Thymus (tissue), 11 donors: Measurements from ENCODE around the gene XXYLT1. TPM values are rescaled to one million over a fixed set of nuclear protein-coding genes. Genes with fewer than 3 reads are reported as not detected.
"Not testable (repeated sequence)": the region's sequence is repeated elsewhere in the genome, so short reads cannot be mapped to it uniquely, and the experiment has no call there.

Source experiments
- DNase-seq, 9 donors: peaks; one replicate each; pipeline ENCODE4 v3.0.0-alpha.2; 2013; ENCODE audit warnings: low spot score in 9 of 9, low read depth in 6 of 9, missing footprints in 1 of 9
- H3K27ac ChIP-seq, 2 donors: one replicate each; pipeline ENCODE4 v1.5.1; 2013; ENCODE audit warnings: control low read depth in 1 of 2, low read depth in 1 of 2, low read length in 1 of 2, mild to moderate bottlenecking in 1 of 2, moderate library complexity in 1 of 2
- H3K27me3 ChIP-seq, 2 donors: one replicate each; pipeline ENCODE4 v1.5.1; 2013; ENCODE audit warnings: low read length in 1 of 2; ENCODE audit not compliant: control insufficient read depth in 2 of 2, insufficient read depth in 1 of 2
- H3K36me3 ChIP-seq, 2 donors: one replicate each; pipeline ENCODE4 v1.5.1; 2013; ENCODE audit warnings: low read length in 1 of 2, mild to moderate bottlenecking in 1 of 2, moderate library complexity in 1 of 2; ENCODE audit not compliant: control insufficient read depth in 2 of 2, insufficient read depth in 2 of 2
- H3K4me1 ChIP-seq, 2 donors: one replicate each; pipeline ENCODE4 v1.5.1; 2013; ENCODE audit warnings: low read length in 2 of 2; ENCODE audit not compliant: control insufficient read depth in 2 of 2, insufficient read depth in 2 of 2
- H3K4me3 ChIP-seq, 2 donors: one replicate each; pipeline ENCODE4 v1.5.1; 2013; ENCODE audit warnings: low read length in 2 of 2, control low read depth in 1 of 2, mild to moderate bottlenecking in 1 of 2
- H3K9me3 ChIP-seq, 2 donors: one replicate each; pipeline ENCODE4 v1.5.1; 2013; ENCODE audit warnings: low read length in 1 of 2, mild to moderate bottlenecking in 1 of 2; ENCODE audit not compliant: control insufficient read depth in 2 of 2, insufficient read depth in 1 of 2
- whole genome bisulfite sequencing: extraction: QIAGEN DNeasy Blood & Tissue Kit; methylation state at CpG from one replicate; pipeline ENCODE4 v1.1.7; 2013; 5-methylcytosine and 5-hydroxymethylcytosine counted together
- polyA plus RNA-seq: library from polyadenylated mRNA; stranded (reverse); fragments of 200-250 nt; gene quantifications from one replicate; pipeline ENCODE4 v1.2.3, GENCODE V29; 2013
- total RNA-seq: library from RNA; stranded (reverse); fragments of 120-200 nt; gene quantifications from one replicate; pipeline ENCODE4 v1.2.4, GENCODE V29; 2013
- donor health status: healthy.

The XXYLT1 gene
- total and polyA plus RNA-seq, 2 donors, result 5.8 to 12.3 TPM

DNA sequence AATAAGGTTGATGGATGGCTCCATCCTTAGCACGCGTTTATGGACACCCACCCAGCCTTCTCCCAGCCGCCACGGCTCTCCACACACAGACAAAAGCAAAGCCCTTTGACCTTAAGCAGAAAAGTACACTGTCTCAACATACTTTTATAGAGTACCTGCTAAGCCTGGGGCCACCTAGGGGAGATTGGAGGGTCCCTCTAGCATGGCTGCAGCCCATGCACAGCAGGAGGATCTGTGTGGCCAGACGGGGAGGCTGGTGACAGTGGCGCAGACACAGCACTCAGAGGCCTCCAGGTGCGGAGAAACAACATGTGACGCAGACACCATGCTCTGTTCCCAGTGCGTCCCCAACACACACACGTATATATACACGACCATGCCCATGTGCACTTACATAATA is 174.9 kb downstream of the XXYLT1 start:
- 96% methylated on average over 11 of the region's 11 CpGs for WGBS
- no peak for DNase-seq

DNA sequence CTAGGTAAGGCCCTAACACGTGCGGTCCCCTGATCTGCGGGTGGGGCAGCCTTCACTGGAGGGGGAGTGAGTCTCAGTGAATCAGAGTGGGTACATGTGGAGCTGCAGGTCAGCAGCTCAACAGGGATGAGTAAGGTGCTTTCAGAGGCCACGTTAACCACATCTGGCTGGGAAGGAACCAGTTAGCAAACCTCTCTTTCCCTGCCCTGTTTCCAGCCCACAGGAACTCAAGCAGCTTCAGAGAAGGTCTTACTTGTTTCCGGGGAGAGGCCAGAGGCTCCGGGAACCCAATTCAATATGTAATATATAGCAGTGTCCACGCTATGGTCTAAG is 175.3 kb downstream of the XXYLT1 start:
- H3K27me3 ChIP-seq, result no peaks in the 10 kb centered on the region
- peaks cover 10 to 45% of the 10 kb centered on the region in 2 donors for H3K4me1 ChIP-seq
- H3K27ac ChIP-seq, result peak overlapping the region in 1 of 2 donors; percentile 30
- H3K36me3 ChIP-seq, result no peaks in the 10 kb centered on the region
- no peak overlapping the region for H3K4me3 ChIP-seq
- DNase-seq, result no peak
- peaks cover 1 to 5% of the 10 kb centered on the region in 2 donors for H3K9me3 ChIP-seq
- WGBS, result 75% methylated on average over 7 of the region's 7 CpGs

More for the DNA sequence above, 174.9 kb downstream of the XXYLT1 start:
- Histone ChIP-seq H3K27ac (peak overlapping the region in 1 of 2 donors; percentile 30), H3K4me1 (peaks cover 10 to 48% of the 10 kb centered on the region in 2 donors), H3K4me3 (no peak overlapping the region), H3K9me3 (peaks cover 1 to 5% of the 10 kb centered on the region in 2 donors), H3K27me3 (no peaks in the 10 kb centered on the region), H3K36me3 (no peaks in the 10 kb centered on the region)

DNA sequence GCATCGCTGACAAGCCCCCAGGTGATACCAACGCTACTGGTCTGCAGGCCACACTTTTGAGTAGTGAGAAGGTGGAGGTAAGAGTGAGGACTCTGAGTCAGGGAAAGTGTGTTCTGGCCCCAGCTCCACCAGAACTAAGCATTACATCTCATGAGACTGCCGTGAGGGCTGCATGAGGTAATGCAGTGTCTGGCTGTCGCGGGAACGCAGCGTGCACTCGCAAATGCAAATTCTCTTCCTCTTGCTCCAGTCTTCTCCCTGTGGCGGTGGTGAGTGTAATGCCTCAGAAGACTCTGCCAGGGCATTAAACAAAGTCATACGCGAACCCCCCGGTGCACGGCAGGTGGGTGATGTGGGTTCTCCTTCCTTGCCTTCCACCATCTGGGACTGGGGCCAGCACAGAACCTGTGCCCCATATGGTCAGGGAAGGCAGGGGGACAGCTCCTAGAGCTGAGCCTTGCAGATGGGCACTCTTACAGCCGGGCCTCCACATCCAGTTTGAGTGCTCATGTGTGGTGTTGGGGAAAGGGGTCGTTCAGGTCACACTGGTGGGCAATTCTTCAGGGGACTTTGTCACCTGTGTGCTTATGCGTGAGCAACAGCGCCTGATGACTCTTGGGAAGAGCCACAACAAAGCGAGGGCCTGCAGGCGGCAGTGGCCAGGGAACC is 175.8 kb downstream of the XXYLT1 start:
- peak overlapping the region in 1 of 2 donors; percentile 61 for H3K27ac ChIP-seq
- 84% methylated on average over 19 of the region's 19 CpGs for WGBS
- H3K36me3 ChIP-seq, result no peaks in the 10 kb centered on the region
- H3K4me1 ChIP-seq, result peaks cover 10 to 45% of the 10 kb centered on the region in 2 donors
- no peaks in the 10 kb centered on the region for H3K27me3 ChIP-seq
- DNase-seq, result peak in 1 of 9 donors; percentile 75
- peaks cover 1 to 5% of the 10 kb centered on the region in 2 donors for H3K9me3 ChIP-seq
- no peak overlapping the region for H3K4me3 ChIP-seq

DNA sequence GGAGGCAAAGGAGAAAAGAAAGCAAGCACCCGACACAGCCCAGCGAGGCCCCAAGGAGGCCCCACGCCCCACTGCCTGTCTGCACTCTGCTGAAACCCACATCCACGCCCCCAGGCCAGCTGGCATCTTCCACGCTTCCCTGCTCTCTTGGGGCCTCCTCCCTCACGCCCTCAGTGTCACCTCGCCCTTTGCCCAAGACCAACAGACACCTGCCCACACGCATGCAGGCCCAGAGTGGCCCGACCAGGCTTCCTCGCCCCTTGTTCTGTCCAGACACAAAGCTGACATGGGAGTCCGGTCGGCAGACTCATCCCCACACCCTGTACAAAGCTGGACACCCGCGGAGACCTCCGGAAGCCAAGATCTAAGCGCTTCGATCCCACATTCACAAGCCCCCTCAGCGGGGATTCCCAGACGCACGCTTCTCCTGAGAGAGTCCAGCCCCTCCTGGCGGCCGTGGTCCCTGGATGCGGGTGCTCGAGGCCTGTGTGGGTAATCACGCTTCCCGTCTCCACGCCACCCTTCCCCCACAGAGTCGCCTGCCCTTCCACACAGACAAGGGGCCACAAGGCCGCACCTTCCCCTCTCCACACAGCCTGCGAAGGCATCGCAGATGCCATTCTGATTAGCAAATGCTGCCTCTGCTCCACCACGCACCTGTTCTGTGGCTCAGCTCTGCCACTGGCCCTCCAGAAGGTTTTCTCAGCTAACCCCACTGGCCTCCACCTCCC is 176.6 kb downstream of the XXYLT1 start:
- H3K27ac ChIP-seq, result peak overlapping the region in 1 of 2 donors; percentile 61
- peaks cover 1 to 5% of the 10 kb centered on the region in 2 donors for H3K9me3 ChIP-seq
- 67% methylated on average over 32 of the region's 32 CpGs for WGBS
- no peaks in the 10 kb centered on the region for H3K27me3 ChIP-seq
- no peak overlapping the region for H3K4me3 ChIP-seq
- peaks cover 10 to 45% of the 10 kb centered on the region in 2 donors for H3K4me1 ChIP-seq
- H3K36me3 ChIP-seq, result no peaks in the 10 kb centered on the region
- peak in 3 of 9 donors; percentile 57 to 78 (median 65) for DNase-seq

DNA sequence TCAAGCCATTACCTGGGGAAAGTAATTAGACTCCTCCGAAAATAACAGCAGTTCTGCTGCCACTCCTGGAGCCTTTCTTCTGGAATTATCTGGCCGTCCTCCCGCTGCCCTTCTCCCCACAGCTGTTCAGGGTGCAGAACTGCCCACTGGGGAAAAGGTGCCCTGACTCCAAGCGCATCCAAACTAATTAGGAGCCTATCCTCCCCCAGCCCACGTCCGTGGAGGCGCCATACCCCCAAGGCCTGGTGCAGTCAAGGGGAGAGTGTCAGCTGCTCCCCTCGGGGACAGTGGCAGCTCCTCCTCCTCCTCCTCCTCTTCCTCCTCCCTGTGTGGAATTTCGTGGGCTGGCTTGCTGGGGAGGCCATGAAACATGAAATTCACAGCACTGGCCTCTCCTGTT is 177.2 kb downstream of the XXYLT1 start:
- Histone ChIP-seq H3K36me3 (no peaks in the 10 kb centered on the region), H3K4me1 (peaks cover 10 to 45% of the 10 kb centered on the region in 2 donors), H3K9me3 (peaks cover 1 to 3% of the 10 kb centered on the region in 2 donors), H3K4me3 (no peak overlapping the region), H3K27me3 (no peaks in the 10 kb centered on the region), H3K27ac (peak overlapping the region in 1 of 2 donors; percentile 61)
- 54% methylated on average over 9 of the region's 9 CpGs for WGBS
- no peak for DNase-seq

DNA sequence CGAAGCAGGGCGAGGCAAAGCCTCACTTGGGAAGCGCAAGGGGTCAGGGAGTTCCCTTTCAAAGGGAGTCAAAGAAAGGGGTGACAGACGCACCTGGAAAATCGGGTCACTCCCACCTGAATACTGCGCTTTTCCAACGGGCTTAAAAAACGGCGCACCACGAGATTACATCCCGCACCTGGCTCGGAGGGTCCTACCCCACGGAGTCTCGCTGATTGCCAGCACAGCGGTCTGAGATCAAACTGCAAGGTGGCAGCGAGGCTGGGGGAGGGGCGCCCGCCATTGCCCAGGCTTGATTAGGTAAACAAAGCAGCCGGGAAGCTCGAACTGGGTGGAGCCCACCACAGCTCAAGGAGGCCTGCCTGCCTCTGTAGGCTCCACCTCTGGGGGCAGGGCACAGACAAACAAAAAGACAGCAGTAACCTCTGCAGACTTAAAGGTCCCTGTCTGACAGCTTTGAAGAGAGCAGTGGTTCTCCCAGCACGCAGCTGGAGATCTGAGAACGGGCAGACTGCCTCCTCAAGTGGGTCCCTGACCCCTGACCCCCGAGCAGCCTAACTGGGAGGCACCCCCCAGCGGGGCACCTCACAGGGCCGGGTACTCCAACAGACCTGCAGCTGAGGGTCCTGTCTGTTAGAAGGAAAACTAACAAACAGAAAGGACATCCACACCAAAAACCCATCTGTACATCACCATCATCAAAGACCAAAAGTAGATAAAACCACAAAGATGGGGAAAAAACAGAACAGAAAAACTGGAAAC is 182.9 kb downstream of the XXYLT1 start:
- 42% methylated on average over 18 of the region's 25 CpGs for WGBS
- not testable (repeated sequence) for H3K36me3 ChIP-seq, H3K9me3 ChIP-seq, H3K4me3 ChIP-seq, H3K27me3 ChIP-seq, DNase-seq
- Histone ChIP-seq H3K27ac (peak overlapping the region in 1 of 2 donors; percentile 47), H3K4me1 (peaks cover under 1 to 31% of the 10 kb centered on the region in 2 donors)

DNA sequence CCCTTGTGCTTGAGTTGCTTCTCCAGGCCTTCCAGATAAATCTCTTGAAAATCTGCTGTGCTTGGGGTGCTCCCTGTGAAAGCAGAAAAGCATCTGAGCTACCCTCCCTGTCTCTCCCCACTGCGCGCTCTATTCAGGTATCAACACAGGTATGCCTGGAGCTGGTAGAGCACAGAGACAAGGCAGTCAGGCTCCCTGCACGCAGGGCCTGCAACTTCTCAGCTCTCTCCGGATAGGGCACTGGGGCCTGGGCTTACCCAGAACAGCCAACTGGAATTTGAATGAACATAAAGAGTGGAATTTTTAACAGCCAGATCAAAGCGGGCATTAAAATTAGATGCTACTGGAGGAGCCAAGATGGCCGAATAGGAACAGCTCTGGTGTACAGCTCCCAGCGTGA is 183.6 kb downstream of the XXYLT1 start:
- peak overlapping the region; percentile 27 to 32 for H3K27ac ChIP-seq
- no peaks in the 10 kb centered on the region for H3K27me3 ChIP-seq
- peaks cover 5 to 38% of the 10 kb centered on the region in 2 donors for H3K4me1 ChIP-seq
- no peak for DNase-seq
- 83% methylated on average over 7 of the region's 7 CpGs for WGBS
- H3K36me3 ChIP-seq, result no peaks in the 10 kb centered on the region
- no peak overlapping the region for H3K4me3 ChIP-seq
- H3K9me3 ChIP-seq, result no peaks in the 10 kb centered on the region

DNA sequence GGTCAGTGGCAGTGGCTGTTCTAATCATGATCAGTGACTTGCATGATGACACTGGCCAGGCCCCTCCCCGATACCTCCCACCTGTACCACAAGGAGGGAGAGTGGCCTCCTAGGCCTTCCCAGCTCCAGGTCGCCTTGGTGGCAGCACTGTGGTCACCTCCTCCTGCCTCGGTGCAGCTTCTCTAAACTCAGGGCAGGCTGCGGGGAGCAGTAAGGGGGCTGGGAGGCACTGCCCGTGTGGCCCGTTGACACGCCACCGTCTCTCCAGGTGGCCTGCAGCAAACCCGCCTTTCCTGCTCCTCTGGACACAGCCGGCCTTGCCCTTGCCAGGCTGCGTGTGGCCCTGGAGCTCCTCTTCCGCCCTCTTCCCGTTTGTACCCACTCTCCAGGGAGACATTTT is 184.1 kb downstream of the XXYLT1 start:
- no peak for DNase-seq
- Histone ChIP-seq H3K27me3 (no peaks in the 10 kb centered on the region), H3K9me3 (no peaks in the 10 kb centered on the region), H3K4me1 (peaks cover 5 to 43% of the 10 kb centered on the region in 2 donors), H3K36me3 (no peaks in the 10 kb centered on the region), H3K4me3 (no peak overlapping the region), H3K27ac (peak overlapping the region in 1 of 2 donors; percentile 32)
- WGBS, result 98% methylated on average over 13 of the region's 13 CpGs

DNA sequence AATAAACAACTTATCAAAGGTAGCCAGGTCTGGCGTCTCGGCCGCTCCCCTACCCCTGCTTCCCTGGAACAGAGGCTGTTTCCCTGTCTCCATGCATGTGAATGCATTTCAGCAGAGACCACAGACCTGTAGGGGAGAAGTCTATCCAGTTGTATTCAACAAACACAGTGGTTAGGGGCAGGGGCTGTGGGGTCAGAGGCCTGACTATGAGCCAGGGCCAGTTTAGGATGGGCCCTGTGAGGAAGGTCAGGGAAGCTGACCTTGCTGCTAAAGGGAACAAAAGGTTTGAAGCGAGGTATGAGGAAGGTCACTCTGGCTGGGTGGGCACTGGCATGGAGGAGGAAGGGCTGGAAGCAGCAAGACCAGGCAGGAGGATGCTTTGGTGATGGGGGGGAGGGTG is 184.6 kb downstream of the XXYLT1 start:
- no peak for DNase-seq
- no peaks in the 10 kb centered on the region for H3K27me3 ChIP-seq
- H3K27ac ChIP-seq, result no peak overlapping the region
- no peaks in the 10 kb centered on the region for H3K36me3 ChIP-seq
- H3K9me3 ChIP-seq, result no peaks in the 10 kb centered on the region
- H3K4me3 ChIP-seq, result no peak overlapping the region
- over 99% methylated on average over 4 of the region's 4 CpGs for WGBS
- peaks cover 11 to 48% of the 10 kb centered on the region in 2 donors for H3K4me1 ChIP-seq
